Right lung (tissue), 5 donors: ENCODE data around the gene BCAS3. TPM values are rescaled to one million over a fixed set of nuclear protein-coding genes. Genes with fewer than 3 reads are reported as not detected.

ENCODE experiments used
- DNase-seq, 2 donors: peaks; one replicate each; pipeline ENCODE4 v3.0.0-alpha.2; 2013
- polyA plus RNA-seq, 5 donors: library from polyadenylated mRNA; unstranded; fragments of 120-200 nt; gene quantifications; one replicate each; pipeline versions ENCODE4 v1.2.1 to v1.2.3, GENCODE V29; 2013; ENCODE audit warnings: inconsistent platforms in 1 of 5, low replicate concordance in 1 of 5; ENCODE audit not compliant: insufficient read length in 5 of 5, insufficient read depth in 1 of 5

The BCAS3 gene
- polyA plus RNA-seq, 5 donors = 21.9 to 29.2 (median 27.8) TPM

GRCh38 chr17:61360318-61360943 is 682.8 kb downstream of the BCAS3 start:
- DNase-seq = no peak

DNA sequence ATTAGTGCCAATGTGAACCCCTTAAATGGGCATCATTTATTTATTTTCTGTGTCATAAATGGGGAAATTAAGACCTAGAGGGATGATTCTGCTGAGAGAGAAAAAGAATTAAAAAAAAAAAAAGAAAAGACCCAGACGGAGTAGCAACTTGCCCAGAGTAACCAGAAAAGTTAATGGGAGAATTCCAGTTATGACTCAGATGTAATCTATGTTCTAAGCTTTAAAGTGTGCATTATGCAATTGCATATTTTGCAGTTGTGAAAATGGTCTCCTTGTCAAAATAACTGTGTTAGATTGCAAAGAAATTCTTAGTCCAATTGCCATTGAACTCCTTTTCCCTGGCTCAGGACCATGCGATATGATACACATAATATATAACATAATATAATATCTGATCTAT is 683.4 kb downstream of the BCAS3 start:
- no peak for DNase-seq

DNA sequence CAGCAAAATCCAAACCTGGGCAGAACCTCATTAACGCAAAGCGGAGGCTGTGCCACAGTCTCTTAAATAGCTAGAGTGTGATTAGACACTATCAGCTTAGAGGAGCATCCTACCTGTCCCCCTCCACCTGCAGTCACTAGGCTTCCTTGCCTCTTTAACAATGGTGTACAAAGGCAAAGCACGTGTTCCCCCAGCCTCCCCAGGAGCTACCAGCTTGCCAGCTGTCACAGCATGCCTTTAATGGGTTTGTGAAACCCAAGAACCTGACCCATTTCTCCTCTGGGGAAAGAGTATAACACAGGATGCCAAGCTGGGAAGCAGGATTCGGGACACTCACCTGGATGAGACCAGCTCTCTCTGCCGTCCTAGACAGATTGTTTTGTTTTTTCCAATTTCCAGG is 684.7 kb downstream of the BCAS3 start:
- no peak for DNase-seq

- no peak for DNase-seq
Measured at GRCh38 chr17:61362852-61363600, 685.4 kb downstream of the BCAS3 start.

DNA sequence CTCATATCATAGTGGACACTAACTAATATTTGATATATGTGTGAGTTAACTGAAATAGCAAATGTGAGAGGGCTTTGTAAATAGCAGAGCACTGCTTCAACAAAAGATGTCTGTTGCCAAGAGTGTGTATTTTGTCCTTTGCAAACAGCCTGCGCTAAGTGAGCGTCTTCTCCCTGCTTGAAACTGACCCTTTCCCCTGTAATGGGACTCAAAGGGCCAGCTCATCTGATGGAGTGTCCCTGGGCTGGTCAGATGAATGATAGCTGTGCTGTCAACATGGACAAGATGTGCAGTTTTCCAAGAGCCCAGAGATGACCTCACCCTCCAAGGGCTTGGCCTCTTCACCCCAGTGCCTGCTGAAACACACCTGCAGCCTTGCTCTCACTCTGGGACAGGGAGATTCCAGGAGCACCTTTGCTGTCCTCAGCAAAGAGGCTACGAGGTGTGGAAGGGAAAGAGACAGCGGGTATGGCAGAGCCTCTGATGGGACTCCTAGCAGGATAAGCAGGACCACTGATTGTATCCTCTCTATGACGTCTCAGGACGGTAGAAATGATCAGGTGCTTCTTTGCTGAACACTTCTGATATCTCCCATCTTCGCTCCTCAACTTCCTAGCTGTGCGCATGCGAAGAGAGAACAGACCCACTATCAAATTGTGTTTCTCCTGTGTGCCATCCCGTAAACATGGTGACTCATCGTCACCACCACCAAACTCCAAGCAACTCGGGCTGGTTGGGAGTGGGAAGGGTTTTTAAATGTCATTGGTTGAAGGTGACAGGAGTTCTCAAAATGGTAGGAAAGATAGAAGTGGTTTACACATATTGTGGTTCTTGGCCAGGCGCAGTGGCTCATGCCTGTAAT is 686.2 kb downstream of the BCAS3 start:
- DNase-seq = no peak

- DNase-seq = no peak
Measured at GRCh38 chr17:61364463-61364846, 686.8 kb downstream of the BCAS3 start.

- no peak for DNase-seq
Measured at GRCh38 chr17:61366076-61366714, 688.5 kb downstream of the BCAS3 start.

DNA sequence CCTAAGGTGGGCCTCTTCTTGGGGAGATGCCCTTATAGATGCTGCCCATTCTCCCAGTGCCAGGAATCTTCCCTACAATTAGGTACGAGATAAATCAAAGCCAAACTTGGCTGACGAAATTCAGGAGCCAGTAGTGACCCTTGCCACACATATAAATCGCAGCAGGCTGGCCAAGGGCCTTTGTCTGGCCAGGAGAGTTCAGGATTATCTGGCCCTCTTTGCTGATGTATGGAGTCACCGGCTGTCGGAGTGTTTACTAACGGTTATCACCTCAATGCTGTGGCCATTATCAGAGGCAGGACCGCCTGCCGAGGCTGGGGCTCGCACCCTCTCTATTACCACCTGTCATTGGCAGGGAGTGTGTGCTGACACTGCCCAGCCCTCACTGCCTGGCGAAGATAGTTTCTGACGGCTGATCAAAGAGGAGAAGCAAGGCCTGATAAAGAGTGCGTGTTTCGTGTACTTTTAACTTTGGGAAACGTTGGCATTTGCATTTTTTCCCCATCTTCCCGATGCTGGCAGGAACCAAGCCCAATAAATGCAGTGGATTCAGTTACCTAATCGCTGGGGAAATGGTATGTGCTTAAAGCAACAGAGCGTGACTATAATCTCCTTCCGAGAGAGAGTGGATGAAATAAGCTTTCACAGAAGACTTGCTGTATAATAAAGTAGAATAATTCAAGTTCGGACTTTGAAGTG is 689.2 kb downstream of the BCAS3 start:
- DNase-seq = no peak

- DNase-seq = no peak
Measured at GRCh38 chr17:61368049-61368831, 690.6 kb downstream of the BCAS3 start.

DNA sequence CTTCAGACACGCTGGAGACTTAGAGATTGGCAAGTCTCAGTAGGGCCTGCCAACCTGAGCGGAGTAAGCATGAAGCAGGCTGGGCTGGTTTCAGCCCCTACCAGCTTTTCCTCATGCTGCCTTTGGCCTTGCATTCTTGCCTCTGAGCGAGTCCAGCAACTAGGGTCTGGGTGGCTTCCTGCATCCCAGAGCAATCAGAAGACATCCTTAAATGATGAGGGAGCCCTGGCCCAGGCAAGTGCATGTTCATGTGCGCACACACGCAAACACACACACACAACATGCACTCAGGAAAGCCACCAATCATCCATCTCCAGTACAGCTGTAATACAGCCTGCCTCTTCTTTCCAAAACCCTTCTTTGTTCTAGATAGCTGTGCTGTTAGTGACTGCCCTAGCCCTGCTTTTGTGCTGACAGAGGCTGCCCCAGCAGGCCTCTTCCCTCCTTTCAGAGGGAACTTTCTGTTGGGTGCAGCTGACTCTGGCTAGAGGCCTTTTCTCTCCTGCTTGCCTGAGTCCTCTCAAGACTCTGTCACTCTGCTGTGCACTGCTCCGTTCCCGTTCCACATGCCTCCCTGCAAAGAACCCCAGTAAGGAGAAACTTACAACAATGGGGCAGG is 691.3 kb downstream of the BCAS3 start:
- DNase-seq = no peak

DNA sequence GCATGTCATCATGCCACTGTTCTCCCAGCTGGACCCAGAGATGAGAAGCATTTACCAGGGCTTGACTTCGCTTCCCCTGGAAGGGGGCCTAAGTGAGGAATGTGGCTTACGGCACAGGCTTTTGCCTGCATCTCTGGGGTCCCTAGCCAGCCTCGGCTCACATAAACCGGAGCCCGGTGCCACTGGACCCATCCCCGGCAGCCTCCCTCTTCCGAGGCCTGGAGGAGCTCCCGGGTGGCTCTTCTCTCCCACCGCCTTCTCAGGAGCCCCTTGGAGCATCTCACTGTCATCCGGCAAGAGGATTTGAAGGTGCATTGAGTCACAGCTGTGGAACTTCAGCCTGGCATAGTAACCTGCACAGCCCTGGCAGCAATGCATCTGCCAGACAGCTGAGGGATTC is 692.1 kb downstream of the BCAS3 start:
- DNase-seq = no peak

- no peak for DNase-seq
Measured at GRCh38 chr17:61371179-61371578, 693.5 kb downstream of the BCAS3 start.

- no peak for DNase-seq
Measured at GRCh38 chr17:61371606-61372005, 694.0 kb downstream of the BCAS3 start.

DNA sequence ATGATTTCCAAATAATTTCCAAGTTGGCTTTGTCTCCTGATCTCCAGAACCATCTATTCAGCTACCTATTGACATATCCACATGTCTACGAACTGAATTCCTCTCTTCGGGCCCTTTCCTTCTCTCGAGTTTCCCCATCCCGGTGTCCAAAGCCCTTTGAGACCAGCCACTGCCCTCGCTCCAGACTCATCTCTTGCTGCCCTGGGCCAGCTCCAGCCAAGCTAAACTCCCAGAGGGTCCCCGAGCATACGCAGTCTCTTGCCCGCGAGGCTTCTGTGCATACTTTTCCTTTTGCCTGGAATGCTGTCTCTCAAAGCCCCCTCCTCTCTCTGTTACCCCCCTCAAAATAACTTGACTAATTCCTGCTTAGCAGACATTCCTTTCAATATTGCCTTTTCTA is 694.8 kb downstream of the BCAS3 start:
- no peak for DNase-seq

- DNase-seq = no peak
Measured at GRCh38 chr17:61376931-61377838, 699.5 kb downstream of the BCAS3 start.

GRCh38 chr17:61378658-61379456 is 701.2 kb downstream of the BCAS3 start:
- DNase-seq = no peak

- DNase-seq = no peak
Measured at GRCh38 chr17:61379457-61380216, 702.0 kb downstream of the BCAS3 start.
